CD4-positive, alpha-beta T cell treated with Interferon gamma for 1 hour (primary cell): Measurements from ENCODE around the gene ELMOD1.
A peak's percentile ranks its signal among the peaks of the same experiment; 100 is the strongest.

Source experiments
- DNase-seq: peaks from one replicate; pipeline ENCODE4 v3.0.0-alpha.2; 2020

ELMOD1 gene

DNA sequence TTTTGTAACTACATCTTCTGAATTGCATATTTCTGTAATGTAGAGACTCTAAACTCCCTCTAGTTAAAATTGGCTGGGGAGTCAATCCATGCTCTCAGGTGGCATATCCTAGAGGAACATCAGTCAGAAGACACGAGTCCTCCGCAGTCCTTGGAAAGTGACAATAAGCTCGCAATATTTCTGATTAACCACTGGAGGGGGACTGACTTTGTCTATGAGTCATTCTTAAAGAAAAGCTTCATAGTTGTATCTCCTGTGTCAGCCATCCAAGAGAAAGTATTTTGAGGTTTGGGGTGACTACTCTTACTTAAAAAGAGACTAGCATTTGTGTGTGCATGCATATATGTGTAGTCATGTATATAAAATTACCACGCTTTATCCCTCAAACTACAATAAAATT lies 60.7 kb downstream of the ELMOD1 start:
- no peak for DNase-seq

DNA sequence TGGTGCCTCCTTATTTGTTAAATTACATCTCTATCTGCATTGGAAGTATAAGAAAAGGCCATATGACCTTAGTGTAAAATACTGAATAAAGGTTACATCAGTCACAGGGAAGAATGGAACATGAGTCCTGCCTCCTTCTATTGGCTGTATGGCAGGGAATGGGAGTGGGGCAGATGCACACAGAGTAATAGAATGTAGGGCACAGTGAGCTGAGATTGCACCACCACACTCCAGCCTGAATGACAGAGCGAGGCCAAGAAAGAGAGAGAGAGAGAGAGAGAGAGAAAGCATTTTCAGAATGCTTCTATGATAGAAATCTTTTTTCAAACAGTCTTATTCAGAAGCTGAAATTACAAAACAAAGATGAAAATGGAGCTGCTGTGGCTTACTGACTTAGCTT lies 62.1 kb downstream of the ELMOD1 start:
- no peak for DNase-seq

DNA sequence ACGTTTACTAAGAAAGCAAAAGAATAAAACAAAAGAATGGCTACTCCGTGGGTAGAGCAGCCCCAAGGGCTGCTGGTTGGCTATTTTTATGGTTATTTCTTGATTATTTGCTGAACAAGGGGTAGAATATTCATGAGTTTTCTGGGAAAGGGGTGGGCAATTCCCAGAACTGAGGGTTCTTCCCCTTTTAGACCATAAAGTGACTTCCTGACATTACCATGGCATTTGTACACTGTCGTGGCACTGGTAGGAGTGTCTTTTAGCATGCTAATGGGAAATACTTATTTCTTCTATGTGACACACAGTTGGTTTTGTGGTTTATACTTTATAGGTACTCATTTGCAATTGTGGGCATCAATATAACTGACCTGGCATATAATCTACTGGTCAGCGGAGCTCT lies 64.7 kb downstream of the ELMOD1 start:
- no peak for DNase-seq

DNA sequence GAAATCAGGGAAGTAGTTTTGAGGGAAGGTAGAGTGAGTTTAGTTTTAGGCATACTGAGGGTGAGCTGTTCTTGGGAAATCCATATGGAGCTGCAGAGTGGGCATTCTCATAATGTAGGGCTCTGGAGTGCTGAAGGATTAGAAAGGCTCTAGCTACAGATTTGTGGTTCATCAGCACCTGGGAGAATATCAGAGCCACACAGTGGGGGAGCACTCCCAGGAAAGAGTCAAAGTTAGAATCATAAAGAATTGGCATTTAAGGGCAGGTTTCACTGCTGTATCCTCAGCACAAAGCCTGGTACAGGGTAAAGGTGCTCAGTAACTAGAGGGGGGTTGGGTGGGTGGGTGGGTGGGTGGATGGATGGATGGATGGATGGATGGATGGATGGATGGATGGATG lies 68.4 kb downstream of the ELMOD1 start:
- no peak for DNase-seq

DNA sequence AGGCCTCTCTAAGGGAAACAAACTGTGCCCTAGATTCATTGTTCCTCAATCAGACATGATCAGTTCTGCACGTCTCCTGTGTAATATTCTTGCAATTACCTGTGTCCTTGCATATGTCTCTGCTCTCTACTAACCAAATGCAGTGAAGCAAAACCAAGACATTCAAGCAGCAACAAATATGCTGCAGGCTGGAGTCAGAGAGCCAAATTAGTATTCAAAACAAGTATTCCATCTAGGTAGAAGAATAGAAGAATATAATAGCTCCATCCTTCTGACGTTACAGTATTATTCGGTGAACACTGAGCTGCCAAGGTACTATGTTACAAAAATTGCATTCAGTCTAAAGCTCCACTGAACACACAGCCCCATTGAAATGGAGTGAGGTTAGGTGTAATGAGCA lies 69.1 kb downstream of the ELMOD1 start:
- no peak for DNase-seq

DNA sequence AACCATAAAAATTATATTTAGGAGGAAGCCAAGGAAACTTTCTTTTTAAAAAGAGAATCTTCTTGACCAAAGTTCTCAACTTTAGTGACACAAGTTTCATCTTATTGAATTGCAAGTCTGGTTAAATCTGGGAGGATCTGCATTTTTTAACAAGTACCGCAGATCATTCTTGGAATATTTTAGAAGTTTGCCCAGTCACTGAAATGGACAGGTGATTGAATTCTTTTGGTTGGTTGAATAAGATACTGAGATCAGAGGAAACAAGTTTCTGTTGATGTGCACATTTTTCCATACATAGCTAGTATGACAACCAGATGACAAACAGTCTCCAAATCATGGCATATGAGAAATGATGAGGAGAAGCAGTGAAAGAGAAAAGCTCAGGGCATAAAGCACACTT lies 70.7 kb downstream of the ELMOD1 start:
- no peak for DNase-seq

DNA sequence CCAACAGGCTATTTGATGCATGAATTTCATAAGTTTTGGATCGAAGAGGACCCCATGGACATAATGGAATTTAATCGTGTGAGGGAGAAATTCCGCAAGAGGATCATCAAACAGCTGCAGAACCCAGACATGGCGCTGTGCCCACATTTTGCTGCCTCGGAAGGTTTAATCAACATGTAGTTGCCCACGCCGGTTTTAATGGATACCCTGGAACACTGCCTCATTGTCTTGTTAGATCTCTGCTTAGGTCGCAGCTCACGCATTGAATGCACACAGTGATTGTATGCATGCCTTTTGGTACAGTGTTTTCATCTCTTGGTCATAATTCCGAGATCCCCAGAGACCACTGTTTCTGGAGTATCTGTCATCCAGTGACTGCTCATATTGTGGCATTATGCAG lies 74.1 kb downstream of the ELMOD1 start:
- no peak for DNase-seq

DNA sequence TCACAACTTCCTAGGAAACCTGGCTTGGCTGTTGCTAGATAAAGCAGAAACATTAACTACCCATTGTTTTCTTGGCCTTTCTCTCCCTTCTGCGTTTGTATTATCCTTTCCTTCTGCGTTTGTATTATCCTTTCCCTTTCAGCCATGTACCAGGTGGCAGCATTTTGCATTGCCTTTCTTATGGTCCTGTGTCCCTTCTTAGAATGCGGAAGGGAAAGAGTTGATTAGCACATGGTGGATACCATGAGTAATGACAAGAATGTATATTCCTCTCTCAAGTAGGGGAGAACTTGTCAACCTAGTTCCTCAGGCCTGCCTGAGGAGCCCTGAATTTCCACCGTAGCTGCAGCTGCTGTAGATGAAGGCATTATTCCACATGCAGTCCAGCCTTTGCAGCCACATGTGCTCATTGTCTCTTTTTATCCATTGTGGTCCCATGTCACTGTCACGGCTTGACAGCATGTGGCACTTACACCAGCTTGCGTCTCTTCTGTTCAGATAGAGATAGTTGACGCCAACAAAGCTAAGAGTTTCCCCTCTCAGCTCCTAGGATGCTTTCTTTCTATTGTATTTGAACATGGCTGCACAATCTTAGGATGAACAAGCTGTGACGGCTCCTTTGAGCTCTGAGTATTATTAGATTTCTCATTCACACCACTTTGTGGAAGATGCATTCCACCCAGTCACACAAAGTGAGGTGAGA lies 76.1 kb downstream of the ELMOD1 start:
- DNase-seq: no peak

DNA sequence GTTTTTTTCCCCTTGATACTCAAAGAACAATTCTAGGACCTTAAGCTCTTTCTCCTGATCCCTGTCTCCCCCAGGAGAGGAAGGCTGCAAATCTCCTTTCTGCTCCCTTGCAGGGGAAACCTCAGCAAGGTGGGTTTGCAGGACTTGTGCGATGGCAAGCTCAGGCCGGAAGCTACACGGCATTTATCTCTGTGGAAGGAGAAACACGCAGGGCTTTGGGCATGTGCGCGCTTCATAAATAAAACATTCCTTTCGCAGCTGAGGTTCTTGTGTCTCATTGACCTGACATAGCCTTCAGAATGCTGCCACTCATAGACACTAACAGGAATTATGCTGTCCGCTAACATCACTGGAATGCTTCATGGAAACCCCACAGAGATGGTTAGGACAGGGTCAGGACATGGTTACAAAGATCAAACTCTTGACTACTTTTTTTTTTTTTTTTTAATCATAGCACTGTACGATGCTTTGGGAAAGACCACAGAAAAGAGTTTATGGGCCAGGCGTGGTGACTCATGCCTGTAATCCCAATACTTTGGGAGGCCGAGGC lies 78.3 kb downstream of the ELMOD1 start:
- DNase-seq: no peak

DNA sequence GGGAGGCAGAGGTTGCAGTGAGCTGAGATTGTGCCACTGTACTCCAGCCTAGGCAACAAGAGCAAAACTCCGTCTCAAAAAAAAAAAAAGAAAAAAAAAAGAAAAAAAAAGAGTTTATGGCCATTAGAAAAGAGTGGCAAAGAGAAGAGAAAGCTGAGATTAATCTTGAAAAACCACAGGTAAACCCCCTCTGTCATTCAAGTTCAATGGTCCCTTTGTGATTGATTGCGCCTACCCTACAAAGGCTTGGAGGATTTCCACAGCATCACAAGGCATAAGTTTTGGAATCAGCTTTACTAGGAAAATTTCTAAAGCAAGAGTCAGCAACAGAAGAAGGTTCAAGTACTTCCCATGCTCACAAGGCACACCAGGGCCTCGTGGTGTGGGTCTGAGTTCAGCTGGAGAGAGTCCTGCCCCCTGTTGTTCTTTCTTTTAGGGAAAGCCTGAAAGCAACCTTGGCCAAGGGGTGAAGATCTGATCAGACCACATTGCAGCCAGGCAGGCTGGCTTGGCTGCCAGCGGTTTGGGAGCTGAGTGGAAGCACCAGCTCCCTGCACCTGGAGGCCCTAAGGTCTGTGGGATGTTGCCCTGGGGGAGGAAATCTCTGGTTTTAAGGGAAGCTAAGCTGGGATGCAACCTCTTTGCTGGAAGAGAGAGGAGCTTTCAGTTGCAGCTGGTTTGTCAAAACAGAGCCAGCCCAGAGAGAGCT lies 79.1 kb downstream of the ELMOD1 start:
- no peak for DNase-seq

DNA sequence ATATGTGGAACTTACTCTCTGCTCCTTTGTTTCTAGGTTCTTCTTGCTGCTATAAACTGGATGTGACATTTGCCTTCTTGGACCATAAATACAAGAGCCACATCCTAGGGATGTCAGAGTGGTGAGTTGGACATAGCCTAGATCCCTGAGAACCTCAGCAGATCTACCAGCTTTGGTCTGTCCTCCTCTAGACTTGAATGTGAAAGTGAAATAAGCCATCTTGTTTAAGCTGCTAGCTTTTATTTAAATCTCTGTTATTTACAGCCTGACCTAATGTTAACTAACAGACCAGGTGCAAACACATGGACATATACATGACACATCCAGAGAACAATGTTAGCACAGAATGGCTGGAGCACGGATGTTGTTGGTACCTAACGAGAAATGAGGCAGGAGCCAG lies 85.0 kb downstream of the ELMOD1 start:
- no peak for DNase-seq

DNA sequence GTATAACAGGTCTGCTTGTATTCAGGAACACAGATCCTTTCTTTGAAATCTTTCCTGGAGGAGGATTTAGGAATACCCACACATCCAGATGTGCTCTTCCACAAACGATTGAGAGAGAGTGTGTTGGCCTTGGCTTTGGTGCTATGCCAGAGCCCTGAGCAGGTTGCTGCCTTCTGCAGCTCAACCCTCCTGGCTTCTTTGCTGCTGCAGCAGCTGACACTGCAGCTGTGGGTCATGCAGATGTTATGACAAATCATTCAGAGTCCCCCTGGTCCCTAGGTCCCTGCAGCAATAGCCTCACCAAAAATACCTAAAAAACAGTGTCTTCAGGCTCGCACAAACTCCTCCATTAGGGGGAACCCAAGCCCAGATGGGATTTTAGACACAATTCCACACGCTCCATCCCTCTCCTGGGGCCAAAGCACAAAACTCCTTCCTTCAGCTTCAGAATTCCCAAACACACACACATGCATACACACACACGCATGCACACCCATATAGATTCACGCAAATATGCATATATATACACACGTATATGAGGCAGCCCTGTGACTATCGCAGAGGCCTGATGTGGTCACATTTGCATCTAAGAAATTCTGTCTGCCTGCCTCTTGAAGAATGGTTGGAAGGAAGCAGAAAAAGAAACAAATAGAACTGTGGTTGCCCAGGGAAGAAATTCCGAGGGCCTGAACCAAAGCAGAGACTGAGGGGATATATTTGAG lies 85.5 kb downstream of the ELMOD1 start:
- no peak for DNase-seq

DNA sequence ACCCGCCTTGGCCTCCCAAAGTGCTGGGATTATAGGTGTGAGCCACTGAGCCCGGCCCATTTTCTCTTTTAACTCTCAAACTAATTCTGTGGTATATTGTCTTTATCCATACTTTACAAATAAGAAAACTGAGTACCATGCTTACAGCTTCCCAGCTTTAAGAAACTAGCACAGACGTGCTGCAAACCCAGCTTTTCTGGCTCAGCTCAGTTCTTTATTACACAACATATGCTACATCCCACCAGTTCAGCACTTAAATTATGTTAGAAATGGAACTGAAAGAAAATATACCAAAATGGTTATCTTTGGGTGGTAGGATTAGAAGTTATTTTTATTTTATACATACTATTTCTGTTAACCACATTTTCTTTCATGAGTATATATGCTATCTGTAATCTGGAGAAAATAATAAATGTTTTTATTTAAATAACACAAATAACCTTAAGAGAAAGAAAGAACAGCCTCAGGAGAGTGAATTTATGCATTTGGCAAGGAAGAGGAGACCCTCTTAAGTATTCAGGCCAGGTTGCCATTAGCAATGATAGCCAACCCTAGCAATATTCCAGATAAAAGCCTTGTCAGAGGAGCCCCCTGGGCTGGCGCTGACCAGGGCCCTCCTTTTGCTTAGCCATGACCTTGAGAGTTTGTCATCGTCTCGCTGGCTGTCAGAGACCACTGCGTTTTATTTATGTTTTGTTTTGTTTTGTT lies 87.1 kb downstream of the ELMOD1 start:
- no peak for DNase-seq

DNA sequence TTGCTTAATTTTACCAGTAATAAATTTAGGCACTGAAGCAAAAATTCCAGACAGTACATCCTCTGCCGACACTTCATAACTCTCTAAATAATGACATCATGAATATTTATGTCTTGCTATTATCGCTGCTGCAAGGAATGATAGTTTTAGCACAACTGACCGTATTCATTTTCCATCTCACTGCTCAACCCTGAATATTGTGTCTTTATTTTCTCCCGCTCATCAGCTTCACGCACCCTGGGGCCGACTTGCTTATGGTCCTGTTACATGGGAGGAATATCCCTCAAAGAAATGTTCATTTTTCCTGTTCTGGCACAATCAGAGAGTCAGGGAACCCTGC lies 87.7 kb downstream of the ELMOD1 start:
- DNase-seq: no peak

DNA sequence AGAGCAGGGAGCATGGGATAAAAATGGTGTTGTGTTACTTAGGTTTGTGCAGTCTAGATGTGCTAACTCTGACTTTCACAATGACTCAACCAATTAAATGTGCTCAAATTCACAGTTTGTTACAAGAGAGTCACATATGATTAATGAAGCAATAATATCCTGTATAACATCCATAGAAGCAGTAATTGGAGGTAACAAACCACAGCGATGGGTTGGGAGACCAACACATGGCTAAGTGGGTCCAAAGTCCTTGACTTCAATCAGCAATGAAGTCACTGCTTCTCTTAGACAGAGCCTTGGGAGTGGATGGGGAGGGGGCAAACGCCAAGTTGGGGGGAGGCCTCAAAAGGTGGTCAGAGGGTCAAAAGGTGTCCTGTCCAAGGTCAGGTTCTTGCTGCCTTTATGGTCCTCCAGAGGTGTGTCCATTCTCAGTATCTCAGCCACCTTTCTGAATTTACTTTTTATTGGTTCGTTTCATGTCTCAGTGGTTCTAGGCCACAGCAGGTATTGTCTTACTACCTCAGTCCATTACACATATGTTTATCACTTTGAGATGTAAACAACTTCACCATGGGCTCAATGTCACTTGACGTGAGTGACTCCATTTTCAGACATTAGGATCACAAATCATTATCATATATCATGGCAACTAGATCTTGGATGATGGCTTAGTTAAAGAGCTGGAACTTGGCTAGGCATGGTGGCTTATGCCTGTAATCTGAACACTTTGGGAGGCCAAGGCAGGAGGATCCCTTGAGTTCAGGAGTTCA lies 88.5 kb downstream of the ELMOD1 start:
- DNase-seq: no peak

DNA sequence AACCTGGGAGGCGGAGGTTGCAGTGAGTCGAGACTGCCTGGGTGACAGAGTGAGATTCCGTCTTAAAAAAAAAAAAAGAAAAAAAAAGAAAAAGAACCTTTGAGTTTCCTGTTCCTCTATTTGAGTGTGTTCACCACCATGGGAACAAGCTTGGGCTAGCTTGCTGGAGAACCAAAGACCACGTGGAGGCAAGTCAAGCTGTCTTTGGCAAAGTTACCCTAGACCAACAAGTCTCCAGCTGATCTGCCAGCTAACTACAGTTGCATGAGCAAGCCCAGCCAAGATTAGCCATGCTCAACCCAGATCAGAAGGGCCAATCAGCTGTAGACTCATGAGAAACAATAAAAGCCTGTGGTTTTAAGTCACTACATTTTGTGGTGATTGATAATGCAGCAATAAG lies 91.2 kb downstream of the ELMOD1 start:
- DNase-seq: no peak

DNA sequence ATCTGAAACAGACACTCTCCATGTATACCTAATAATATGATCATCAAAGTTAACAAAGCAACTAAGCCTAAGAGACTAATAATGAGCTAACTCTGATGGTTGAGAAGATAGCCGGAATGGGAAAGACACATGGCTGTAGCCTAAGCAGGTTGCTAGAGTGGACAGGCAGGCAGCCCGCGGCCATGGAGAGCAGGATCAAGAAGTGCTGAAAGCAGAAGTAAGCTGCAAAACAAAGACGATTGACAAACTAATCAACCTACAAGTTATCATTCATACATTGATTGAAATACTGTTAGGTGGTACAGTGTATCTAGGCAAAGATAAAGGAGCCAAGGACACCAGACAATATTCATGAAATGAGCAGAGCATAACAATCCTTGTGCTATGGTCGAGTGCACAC lies 91.6 kb downstream of the ELMOD1 start:
- DNase-seq: no peak

DNA sequence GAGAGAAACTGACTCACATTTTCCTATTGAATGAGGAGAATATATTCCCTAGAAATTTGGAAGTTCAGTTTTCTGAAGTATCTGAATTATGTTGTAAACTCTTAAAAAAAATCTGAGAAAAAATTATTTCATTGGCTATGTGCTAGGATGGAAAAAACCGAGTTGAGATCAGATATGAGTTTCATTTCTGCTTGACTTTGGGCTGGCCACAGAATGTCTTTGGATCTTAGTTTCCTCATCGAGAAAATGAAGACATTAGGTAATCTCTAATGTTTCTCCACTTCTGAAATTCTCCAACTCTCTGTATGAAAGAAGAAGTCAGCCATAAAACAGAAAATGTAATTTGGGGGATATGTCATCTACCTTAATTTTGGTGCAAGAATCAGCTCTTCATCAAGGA lies 92.1 kb downstream of the ELMOD1 start:
- no peak for DNase-seq

DNA sequence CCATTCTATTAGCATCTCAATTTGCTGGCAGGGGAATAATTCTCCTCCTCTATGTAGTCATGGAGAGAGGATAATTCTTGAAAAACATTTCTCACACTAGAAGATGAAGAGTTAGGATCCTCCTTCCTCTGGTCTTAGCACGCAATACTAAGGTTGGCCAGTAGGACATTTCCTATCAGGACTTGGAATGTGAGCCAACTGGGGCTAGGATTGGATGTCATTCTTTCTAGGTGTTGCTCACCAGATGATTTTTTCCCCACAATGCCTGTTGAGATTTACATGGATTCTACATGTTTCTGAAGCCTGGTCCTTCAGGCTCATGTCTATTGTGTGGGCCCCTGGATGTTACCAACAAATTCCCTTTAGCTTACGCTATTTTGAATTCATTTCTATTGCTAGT lies 92.9 kb downstream of the ELMOD1 start:
- DNase-seq: no peak

DNA sequence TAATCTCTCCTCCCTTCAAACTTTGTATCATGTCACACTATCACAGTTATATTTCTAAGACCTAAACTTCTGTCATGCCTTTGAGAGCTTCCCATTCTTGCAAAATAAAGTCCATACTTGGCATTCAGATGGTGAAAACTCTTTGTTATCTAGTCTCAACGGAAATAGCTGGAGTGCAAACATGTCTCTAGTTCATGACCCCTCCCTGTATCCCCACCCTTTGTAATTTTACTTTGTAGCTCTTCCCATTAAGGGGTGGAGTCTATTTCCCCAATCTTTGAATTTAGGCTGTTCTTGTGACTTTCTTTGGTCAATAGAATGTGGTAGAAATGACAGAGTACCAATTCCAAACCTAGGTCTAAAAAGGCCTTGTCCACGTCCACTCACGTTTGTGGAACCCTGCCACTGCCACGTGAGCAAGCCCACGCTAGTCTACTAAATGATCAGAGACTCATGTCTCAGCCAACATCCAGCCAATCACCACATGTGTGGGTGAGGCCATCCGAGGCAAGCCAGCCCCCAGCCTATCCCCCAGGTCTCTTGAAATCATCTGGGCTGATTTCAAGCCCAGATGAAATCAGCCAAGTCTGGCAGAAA lies 97.5 kb downstream of the ELMOD1 start:
- DNase-seq: no peak

DNA sequence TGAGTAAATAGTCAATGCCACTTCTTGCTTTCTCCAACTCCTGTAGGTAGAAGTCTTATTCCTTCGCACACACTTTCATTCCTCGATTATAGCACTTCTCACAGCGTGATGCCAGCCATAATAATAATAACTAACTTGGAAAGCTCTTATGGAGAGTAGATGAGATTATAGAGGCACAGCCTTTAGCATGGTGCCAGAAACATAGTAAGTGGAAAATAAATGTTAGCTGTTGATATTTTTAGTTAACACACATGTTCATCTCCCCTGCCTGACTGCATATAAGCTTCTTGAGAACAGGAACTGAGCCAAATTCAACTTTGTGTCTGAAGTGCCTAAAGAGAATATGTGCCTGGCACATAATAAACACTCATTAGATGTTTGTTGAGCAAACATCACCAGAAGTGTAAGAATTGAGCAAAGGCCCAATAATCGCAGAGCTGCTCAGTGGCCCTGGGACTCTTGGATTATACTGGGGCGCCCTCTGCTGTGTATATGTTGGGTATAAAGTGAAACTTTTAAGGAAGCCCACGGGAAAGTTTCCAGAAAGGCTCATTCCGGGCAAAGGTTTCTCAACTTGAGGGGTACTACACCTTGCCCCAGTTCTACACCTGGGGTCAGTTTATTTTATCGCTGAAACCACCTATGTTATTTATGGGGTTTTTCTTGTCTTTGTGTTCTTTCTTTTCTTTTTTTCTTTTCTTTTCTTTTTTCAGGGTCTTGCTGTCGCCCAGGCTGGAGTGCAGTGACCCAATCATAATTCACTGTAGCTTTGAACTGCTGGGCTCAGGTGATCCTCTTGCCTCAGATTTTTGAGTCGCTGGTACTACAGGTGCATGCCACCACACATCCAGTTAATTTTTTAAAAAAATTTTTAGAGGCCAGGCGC lies 98.6 kb downstream of the ELMOD1 start:
- peak; percentile 17 for DNase-seq
